Astrocyte of the cerebellum (primary cell): Measurements from ENCODE around the gene YIF1A.

Experiments
- DNase-seq: peaks from one replicate; pipeline ENCODE4 v3.0.0-alpha.2; 2011; ENCODE audit warnings: low read depth
- H3K4me3 ChIP-seq: 2 replicates; pipeline ENCODE4 v1.5.1; 2011; ENCODE audit warnings: mild to moderate bottlenecking, low read depth, low read length, moderate library complexity
- in situ Hi-C: cut with HindIII; loops from 2 replicates; pipeline ENCODE4 v1.10.0; 2017; ENCODE audit warnings: low sequenced_read_pairs
- TF ChIP-seq, protein P1 (sequence below): IDR thresholded peaks from 2 replicates; pipeline ENCODE4 v1.5.1; 2012; ENCODE audit warnings: low read length, low read depth, moderate library complexity, mild to moderate bottlenecking; ENCODE audit errors: missing control alignments

YIF1A gene

DNA sequence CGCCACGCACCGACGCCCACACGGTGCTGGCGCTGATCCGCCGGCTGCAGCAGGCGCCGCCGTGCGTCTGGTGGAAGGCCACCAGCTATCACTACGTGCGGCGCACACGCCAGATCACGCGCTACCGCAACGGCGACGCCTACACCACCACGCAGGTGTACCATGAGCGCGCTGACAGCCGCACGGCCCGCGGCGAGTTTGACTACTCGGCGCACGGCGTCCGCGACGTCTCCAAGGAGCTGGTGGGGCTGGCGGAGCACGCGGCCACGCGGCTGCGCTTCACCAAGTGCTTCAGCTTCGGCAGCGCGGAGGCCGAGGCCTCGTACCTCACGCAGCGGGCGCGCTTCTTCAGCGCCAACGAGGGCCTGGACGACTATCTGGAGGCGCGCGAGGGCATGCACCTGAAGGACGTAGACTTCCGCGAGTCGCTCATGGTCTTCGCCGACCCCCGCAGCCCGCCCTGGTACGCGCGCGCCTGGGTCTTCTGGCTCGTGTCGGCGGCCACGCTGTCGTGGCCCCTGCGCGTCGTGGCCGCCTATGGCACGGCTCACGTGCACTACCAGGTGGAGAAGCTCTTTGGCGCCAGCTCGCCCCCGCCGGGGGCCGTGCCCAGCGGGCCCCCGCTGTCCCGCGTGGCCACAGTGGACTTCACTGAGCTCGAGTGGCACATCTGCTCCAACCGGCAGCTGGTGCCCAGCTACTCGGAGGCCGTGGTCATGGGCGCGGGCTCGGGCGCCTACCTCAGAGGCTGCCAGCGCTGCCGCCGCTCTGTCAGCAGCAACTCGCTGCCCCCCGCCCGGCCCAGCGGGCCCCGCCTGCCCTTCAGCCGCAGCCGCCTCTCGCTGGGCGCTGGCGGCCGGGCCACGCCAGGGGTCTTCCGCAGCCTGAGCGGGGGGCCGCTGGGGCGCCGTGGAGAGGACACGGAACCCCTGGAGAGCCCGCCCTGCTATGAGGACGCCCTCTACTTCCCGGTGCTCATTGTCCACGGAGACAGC, 6.0 kb upstream of the YIF1A start:
- TF ChIP-seq, protein P1, sequence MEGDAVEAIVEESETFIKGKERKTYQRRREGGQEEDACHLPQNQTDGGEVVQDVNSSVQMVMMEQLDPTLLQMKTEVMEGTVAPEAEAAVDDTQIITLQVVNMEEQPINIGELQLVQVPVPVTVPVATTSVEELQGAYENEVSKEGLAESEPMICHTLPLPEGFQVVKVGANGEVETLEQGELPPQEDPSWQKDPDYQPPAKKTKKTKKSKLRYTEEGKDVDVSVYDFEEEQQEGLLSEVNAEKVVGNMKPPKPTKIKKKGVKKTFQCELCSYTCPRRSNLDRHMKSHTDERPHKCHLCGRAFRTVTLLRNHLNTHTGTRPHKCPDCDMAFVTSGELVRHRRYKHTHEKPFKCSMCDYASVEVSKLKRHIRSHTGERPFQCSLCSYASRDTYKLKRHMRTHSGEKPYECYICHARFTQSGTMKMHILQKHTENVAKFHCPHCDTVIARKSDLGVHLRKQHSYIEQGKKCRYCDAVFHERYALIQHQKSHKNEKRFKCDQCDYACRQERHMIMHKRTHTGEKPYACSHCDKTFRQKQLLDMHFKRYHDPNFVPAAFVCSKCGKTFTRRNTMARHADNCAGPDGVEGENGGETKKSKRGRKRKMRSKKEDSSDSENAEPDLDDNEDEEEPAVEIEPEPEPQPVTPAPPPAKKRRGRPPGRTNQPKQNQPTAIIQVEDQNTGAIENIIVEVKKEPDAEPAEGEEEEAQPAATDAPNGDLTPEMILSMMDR: no peak
- no peak overlapping the region for H3K4me3 ChIP-seq
- no peak for DNase-seq
- in situ Hi-C loops: no loop called here

GRCh38 chr11:66293777-66294625, 5.1 kb upstream of the YIF1A start:
- in situ Hi-C loops: no loop called here
- no peak for DNase-seq
- H3K4me3 ChIP-seq: no peak overlapping the region
- TF ChIP-seq, protein P1: no peak

- no peak for DNase-seq
- TF ChIP-seq, protein P1: no peak
- H3K4me3 ChIP-seq: no peak overlapping the region
- in situ Hi-C loops: no loop called here
These were observed 4.4 kb upstream of the YIF1A start for GRCh38 chr11:66293352-66293751.

DNA sequence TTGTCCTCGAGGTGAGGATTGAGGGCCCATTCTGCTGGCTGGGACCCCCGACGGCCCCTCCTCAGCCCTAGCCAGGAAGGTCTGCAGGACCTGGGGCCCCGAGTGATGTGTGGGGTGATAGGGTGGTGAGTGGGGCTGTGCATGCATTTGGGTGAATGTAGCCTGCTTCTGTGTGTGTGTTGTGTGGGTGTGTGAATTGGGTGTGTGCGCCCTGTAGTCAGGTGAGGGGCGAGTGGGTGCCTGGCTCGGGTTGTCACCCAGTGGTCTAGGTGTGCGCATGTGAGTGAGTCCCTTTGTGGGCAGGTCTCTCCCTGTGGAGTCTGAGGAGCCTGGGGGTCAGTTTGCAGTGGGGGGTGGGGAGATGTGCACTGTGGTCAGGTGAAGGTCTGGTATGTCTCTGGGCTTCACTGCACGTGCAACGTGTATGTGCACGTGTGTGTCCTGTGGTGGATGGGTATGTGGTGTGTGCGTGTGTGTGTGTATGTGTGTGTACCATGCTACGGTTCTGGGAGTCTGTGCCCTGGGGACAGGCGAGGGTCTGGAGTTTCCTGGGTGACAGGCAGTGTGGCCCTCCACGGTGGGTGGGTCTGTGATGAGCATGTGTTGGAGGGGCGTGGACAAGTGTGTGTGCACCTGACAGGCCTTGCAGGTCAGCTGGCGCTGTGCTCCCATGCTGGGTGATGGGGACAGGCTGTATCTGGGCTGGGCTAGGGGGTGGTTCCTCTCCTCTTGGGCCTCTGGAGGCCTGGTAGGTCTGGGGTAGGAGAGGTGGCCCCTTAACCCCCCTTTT, 3.8 kb upstream of the YIF1A start:
- DNase-seq: no peak
- in situ Hi-C loops: no loop called here
- TF ChIP-seq, protein P1: no peak
- no peak overlapping the region for H3K4me3 ChIP-seq

DNA sequence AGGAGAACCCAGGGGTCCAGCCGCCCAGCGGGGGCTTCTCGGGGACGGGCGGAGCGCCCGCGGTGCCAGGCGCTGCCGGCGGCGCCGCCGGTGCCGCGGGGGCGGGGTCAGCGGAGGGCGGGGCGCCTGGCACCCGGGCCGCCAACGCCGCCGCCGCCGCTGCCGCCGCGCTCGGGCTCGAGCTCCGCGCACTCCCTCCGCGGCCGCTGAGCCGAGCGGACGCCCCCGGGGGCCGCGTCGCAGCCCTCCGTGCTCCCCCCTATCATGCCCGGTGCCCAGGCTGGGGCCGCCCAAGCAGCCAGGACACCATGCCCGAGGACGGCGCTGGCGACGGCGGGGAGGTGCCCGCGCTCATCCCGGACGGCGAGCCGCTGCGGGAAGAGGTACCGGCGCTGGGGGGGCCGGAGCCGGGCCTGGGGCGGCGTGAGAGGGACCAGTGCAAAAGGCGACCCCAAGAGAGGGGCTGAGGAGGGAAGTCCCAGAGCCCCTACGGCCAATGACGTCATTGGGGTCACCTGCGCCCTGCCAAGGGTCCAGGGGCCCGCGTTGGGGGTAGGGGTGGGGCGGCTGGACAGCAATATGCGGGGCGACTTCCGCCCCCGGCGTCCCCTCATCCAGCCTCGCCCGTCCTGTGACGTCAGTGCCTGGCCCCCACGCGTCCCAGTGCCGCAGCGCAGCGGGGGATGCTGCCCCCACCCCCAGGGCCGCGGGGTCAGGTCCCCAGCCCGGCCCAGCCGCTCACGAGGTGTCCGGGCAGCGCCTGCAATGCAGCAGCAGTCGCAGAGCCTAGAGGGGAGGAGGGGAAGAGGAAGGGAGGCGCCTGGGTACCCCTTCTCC, 3.0 kb upstream of the YIF1A start, which contains the start of gene TMEM151A:
Gene TMEM151A (plus strand): TSS at position 189 of the 837 bp plus-strand sequence. CDS start 120 bp downstream, at position 309.
- TF ChIP-seq, protein P1: no peak
- in situ Hi-C loops: no loop called here
- no peak within 1 kb of the TSS for H3K4me3 ChIP-seq
- DNase-seq: no peak
